ENCODE data around the gene NSMCE1.

Gene NSMCE1

GRCh38 chr16:27242868-27243590 lies 25.5 kb downstream of the NSMCE1 start:
- peak; percentile 87 for DNase-seq

DNA sequence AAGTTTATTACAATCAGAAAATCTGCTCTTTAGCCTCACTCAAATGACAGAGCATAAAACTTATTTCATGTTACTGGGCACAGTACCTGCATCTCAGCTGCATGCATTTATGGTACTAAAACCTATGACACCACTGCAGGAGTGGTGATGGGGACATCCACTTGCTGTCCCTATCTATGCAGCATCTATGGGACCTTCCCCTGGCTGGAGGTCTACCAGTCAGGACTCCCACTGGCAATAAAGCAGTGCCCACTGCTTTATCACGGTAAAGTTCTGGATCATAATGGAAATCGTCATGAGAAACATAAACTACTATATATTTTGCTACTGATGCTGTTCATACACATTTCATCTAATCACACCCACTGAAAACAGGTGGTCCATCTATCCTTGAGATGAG lies 26.2 kb downstream of the NSMCE1 start:
- DNase-seq: no peak

- peak; percentile 52 for DNase-seq
These were observed 26.9 kb downstream of the NSMCE1 start for GRCh38 chr16:27241658-27242057.

GRCh38 chr16:27240948-27241531 lies 27.5 kb downstream of the NSMCE1 start:
- DNase-seq: peak; percentile 86

DNA sequence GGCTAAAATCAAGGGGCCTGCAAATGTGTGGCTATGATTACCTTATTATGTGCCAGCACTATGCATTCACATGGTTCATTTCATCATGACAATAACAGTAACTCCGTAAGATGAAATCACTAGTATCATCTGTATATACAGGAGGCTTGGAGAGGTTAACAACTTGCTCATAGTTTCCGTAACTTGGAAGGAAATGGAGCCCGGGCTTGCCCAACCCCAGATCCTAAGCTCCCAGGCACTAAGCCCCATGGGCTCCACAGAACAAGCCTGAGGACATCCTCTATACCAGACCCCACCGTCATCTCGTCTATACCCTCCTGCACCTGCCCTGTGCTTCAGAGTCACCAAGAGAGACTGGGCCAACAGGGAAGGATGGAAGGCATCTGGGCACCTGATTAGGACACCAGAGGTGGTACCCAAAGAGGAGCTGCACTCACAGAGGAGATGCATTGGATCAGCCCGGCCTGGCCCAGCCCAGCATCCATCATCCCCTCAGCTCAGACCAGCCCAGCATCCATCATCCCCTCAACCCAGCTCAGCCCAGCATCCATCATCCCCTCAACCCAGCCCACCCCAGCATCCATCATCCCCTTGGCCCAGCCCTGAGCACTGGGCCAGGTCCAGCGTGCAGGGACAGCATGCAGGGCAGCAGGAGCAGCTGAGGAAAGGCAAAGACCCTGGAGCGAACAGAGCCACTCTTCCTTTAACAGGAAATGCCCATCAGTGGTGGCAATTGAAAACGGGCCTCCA lies 28.5 kb downstream of the NSMCE1 start:
- no peak for DNase-seq

DNA sequence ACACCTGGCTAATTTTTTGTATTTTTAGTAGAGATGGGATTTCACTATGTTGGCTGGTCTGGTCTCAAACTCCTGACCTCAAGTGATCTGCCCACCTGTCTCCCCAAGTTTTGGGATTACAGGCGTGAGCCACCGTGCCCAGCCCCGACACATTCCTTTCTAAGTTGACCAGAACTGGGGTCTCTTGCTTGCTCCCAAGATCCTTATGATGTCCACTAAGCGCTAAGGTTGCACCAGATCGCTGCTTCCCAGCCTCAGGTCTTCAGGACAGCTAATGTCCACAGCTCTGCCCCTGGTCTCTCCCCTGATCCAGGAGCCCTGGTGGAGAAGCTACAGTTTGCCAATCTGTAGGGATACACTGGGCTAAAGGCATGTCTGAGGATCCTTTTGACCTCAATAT lies 29.5 kb downstream of the NSMCE1 start:
- DNase-seq: no peak

DNA sequence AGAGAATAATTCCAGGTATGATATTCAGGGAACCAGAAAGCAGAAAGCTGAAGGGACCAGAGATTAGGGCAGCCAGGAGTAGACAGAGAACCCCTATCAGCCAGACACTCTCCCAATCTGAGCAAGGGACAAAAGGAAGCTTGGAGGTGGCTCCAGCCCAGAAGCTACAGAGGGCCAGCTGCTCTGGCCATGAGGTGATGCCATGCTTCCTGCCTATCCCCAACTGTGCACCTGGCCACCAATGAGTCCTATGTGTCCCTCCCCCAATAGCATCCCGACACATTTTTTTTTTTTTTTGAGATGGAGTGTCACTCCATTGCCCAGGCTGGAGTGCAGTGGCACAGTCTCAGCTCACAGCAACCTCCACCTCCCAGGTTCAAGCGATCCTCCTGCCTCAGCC lies 30.0 kb downstream of the NSMCE1 start:
- DNase-seq: no peak

DNA sequence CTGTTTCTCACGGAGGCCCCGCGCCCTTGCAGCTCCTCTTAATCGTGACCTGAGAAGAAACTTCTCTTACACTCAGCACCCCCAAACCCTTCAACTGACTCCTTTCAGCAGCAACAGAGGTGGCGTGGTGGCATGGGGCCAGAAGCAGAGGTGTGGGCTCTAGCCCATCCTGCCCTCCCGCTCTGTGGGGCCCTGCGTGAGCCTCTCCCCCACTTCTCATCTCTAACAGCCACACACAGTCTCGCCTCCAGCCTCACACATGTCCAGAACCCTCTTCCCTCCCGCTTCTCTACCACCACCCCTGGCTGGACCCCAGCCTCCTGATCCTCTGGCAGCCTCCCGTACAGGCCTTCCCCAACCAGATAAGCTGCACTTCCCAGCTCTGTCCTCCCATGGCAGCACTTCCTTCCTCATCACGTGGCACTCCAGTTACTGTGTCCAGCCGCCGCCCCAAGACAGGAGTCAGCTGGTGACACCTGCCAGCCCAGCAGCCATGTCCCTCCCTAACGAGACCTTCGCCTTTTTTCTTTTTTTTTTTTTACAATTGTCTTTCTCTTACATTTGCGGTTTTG lies 30.5 kb downstream of the NSMCE1 start:
- DNase-seq: no peak

GRCh38 chr16:27237219-27238015 lies 31.2 kb downstream of the NSMCE1 start:
- DNase-seq: peak; percentile 48

DNA sequence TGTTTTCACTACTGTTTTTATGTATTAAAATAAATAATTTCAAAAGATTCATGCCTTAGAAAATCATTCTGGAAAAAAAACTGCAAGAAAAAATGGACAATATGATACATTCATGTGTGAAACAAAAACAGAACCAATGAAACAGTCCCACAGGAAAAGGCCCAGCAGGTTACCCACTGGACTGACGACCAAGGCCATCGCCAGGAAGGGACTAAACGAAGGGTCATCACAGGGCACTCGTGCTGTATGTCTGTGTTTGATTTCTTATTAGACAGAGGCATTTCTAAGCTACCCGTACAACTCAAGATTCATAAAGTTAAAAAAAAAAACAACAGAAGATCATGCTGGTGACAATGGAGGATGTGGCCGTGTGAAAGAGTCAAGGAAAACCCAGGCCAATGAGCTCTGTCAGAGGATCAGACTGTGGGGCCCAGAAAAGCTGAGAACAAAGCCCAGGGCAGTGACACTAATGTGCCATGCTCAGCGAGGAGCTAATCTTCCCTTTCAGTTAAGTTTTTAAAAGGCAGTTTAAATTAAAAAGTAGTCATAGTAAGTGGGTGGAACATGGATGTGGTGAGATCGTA lies 31.8 kb downstream of the NSMCE1 start:
- no peak for DNase-seq

- no peak for DNase-seq
These were observed 32.7 kb downstream of the NSMCE1 start for GRCh38 chr16:27235938-27236245.

GRCh38 chr16:27235055-27235937 lies 33.3 kb downstream of the NSMCE1 start:
- DNase-seq: peak; percentile 90

DNA sequence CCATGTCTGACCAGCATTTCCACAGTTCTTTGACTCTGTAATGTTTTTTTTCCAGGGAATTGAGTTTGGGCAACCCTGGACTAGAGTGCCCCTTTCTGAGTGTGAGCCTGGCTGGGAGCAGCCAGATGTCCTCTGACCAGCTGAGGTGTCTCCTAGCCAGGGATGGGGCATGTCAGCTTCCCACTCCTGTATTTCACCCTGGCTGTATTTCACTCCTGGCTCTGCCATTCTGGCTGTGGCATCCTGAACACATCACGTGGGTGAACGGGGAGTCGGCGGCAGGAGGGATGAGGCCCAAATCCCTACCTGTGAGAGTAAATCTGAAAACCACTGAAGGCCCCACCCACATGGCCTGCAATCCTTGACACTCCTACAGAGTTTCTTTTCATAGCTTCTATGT lies 34.0 kb downstream of the NSMCE1 start:
- no peak for DNase-seq

DNA sequence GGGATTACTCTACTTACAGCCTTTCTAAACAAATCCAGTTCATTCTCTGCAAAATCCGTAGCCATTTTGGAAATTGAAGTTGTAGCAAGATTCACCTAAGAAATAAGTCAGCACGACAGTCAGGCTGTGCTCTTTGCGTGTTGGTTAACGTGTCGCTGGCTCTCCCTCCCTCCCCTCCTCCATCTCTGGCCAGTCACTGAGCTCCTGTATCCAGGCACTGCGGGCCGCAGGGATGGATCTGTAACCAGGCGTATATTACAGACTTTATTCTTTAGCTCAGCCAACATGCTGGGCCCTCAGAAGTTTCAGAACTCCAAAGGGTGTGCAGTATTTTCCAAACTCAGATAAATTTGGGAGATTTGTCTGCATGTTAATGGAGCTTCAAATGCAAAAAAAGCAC lies 34.4 kb downstream of the NSMCE1 start:
- no peak for DNase-seq

DNA sequence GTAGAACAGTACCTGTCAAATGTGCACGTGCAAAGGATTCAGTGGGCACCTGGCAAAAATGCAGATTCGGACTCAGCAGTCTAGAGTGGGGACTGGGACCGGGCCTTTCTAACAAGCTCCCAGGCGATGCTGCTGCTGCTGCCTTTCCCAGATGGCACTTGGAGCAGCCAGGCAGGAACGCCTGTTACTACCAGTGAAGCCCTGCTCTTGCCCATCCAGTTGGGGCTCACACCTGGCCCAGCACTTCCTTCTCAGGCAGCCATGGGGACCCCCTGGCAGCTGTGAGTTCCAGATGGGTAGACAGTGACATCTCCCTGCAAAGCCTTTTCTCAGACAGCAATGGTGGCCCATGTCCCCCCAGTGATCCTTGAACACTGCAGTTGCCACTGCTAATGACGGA lies 34.8 kb downstream of the NSMCE1 start:
- DNase-seq: no peak

- no peak for DNase-seq
These were observed 35.5 kb downstream of the NSMCE1 start for GRCh38 chr16:27232901-27233625.

DNA sequence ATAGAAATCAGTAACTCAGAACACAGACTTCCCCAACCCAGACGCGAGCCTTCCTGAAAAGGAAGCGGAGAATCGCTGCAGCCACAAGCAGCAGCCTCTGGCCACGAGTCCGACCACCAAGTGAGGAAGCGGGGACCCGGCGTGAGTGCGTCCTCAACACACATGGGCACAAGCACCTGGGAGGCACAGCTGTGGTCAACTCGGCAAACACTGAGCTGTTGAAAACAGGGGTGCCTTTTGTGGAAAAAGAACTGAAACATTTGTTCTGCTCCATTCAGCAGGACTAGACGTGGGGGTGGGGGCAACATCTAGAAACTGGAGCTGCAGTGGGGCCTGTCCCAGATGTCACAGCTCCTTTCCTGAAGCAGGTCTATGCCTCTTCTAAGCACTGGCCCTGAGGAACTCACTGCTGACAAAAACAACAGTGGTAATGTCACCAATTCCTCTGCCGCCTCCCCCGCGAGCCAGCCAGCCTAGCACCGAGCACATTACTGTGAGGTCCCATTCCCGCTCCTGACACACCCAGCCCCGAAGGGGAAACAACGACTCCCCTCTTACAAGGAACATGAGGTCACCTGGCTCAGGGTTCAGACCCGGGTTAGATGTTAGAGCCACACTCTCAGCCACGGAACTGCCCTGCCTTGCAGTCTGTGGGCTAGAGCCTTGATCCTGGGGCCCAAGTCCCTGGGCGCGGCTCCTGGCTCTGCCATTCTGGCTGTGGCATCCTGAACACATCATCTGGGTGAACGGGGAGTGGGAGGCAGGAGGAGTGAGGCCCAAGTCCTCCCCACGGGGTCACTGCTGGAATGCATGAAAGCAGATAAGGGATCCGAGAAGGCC lies 36.3 kb downstream of the NSMCE1 start:
- DNase-seq: no peak

DNA sequence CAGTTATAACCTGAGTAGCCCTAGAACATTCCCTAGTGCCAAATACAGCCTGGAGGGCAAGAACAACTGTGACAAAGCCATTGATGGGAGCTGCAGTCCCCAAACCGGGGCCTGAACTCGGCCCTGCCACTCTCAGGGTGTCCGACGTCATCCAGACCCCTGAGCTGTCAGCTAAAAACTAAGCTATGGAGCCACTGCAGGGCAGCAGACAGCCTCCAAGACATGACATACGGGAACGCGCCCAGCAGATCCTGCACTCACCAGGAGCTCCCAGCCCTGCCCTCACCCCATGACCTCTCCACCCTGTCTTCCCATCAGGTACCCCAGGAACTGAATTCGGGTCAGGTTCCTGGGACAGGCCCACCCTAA lies 36.9 kb downstream of the NSMCE1 start:
- no peak for DNase-seq

GRCh38 chr16:27230562-27231001 lies 38.0 kb downstream of the NSMCE1 start:
- no peak for DNase-seq

Measured in fibroblast of skin of back (primary cell).